K562 (cell line): Measurements from ENCODE around the gene CLC. TPM values are rescaled to one million over a fixed set of nuclear protein-coding genes. Genes with fewer than 3 reads are reported as not detected.

Experiments
- ATAC-seq: fragments of 200-7000 bp; cut with Tn5 transposase; 3 replicates; pipeline ENCODE4 v1.9.1; 2020; ENCODE audit warnings: moderate library complexity
- BruUV-seq: library from RNA; stranded (reverse); fragments of 400-500 nt; replicated peaks from 2 replicates; lab custom pipeline; 2021; lab: Mats Ljungman, UMichigan
- CTCF ChIA-PET: fragments of 300-600 bp; formaldehyde crosslinking; extraction: SDS; loops from one replicate; lab custom pipeline; 2021; ENCODE audit warnings: low intra/inter-chr PET ratio; lab: Yijun Ruan, JAX
- POLR2A ChIA-PET: fragments of 300-600, 350-650 bp; sonication (Branson Sonifier 250); formaldehyde crosslinking; extraction: SDS; loops from one replicate; lab custom pipeline; 2021; ENCODE audit warnings: antibody characterized with exemption, inconsistent platforms; lab: Yijun Ruan, JAX
- DNase-seq, 4 experiments: peaks; one replicate each; pipeline versions ENCODE4 v3.0.0 to v3.0.0-alpha.2; 2011 to 2018; ENCODE audit warnings: low spot score in 3 of 4, mixed read lengths in 3 of 4; ENCODE audit errors: extremely low read depth in 1 of 4
- FAIRE-seq: peaks from 2 replicates; lab custom pipeline; 2011; peaks lifted over from hg19 to GRCh38; lab: Jason Lieb, UNC
- H2AFZ ChIP-seq: 2 replicates; pipeline ENCODE4 v1.6.0; 2011; ENCODE audit warnings: low read depth, low read length, control low read depth, inconsistent platforms
- H3K27ac ChIP-seq: fragments of 200-600 bp; 3 replicates; pipeline ENCODE4 v1.8.0; 2011; ENCODE audit warnings: low read depth, mild to moderate bottlenecking, control low read depth, inconsistent platforms, low read length, moderate library complexity, mixed read lengths; ENCODE audit errors: extremely low read depth
- H3K27me3 ChIP-seq, 2 experiments: fragments of 300-600 bp in 1 of 2; 2 replicates in 1 of 2; 3 replicates in 1 of 2; pipeline versions ENCODE4 v1.6.0 to v1.8.0; 2011; ENCODE audit warnings: inconsistent platforms in 2 of 2, low read length in 2 of 2, mild to moderate bottlenecking in 1 of 2, mixed read lengths in 1 of 2, moderate library complexity in 1 of 2; ENCODE audit not compliant: control insufficient read depth in 2 of 2, insufficient read depth in 2 of 2
- H3K36me3 ChIP-seq: fragments of 300-600 bp; 3 replicates; pipeline ENCODE4 v1.8.0; 2011; ENCODE audit warnings: mild to moderate bottlenecking, low read length, inconsistent platforms; ENCODE audit not compliant: control insufficient read depth, insufficient read depth
- H3K4me1 ChIP-seq, 2 experiments: fragments of 200-600 bp in 1 of 2; replicated peaks in 1 of 2; 2 replicates in 1 of 2; 3 replicates in 1 of 2; pipeline versions ENCODE4 v1.5.1 to v1.8.0; 2011; ENCODE audit warnings: inconsistent platforms in 2 of 2, low read length in 2 of 2, mild to moderate bottlenecking in 1 of 2, mixed read lengths in 1 of 2, moderate library complexity in 1 of 2; ENCODE audit not compliant: control insufficient read depth in 2 of 2, insufficient read depth in 2 of 2
- H3K4me2 ChIP-seq: 2 replicates; pipeline ENCODE4 v1.6.1; 2011; ENCODE audit warnings: low read length, control low read depth, inconsistent platforms, mixed read lengths; ENCODE audit not compliant: insufficient read depth
- H3K4me3 ChIP-seq: fragments of 200-600 bp; sonication (generic), shearing (Covaris generic); 2 replicates; pipeline ENCODE4 v1.5.1; 2016; ENCODE audit warnings: control low read depth, inconsistent platforms
- H3K79me2 ChIP-seq: fragments of 200-600 bp; 3 replicates; pipeline ENCODE4 v1.8.0; 2011; ENCODE audit warnings: low read length, inconsistent platforms; ENCODE audit not compliant: control insufficient read depth, insufficient read depth
- H3K9ac ChIP-seq, 2 experiments: 2 replicates each; pipeline versions ENCODE4 v1.6.0 to v1.6.1; 2011; ENCODE audit warnings: low read depth in 2 of 2, low read length in 2 of 2, control low read depth in 1 of 2, inconsistent platforms in 1 of 2, mild to moderate bottlenecking in 1 of 2, mixed read lengths in 1 of 2; ENCODE audit not compliant: insufficient read depth in 1 of 2
- H3K9me1 ChIP-seq: one replicate; pipeline ENCODE4 v1.6.0; 2011; ENCODE audit warnings: inconsistent platforms, mild to moderate bottlenecking, low read length, moderate library complexity; ENCODE audit not compliant: control insufficient read depth, insufficient read depth
- H3K9me3 ChIP-seq: replicated peaks from 2 replicates; pipeline ENCODE4 v1.5.1; 2011; ENCODE audit warnings: low read depth, low read length, inconsistent platforms; ENCODE audit not compliant: control insufficient read depth, insufficient read depth
- H4K20me1 ChIP-seq: replicated peaks from 2 replicates; pipeline ENCODE4 v1.6.1; 2011; ENCODE audit warnings: low read length, inconsistent platforms, mixed read lengths; ENCODE audit not compliant: control insufficient read depth, insufficient read depth
- ATF2 ChIP-seq: sonication (generic); formaldehyde crosslinking; IDR thresholded peaks from 2 replicates; pipeline ENCODE4 v1.8.1; 2022; ENCODE audit warnings: missing genetic modification reagents
- KAT8 ChIP-seq: fragments of 450-650 bp; IDR thresholded peaks from 2 replicates; pipeline ENCODE4 v1.6.1; 2016; ENCODE audit warnings: low read depth, mild to moderate bottlenecking
- NELFE ChIP-seq: IDR thresholded peaks from 2 replicates; pipeline ENCODE4 v1.6.1; 2011; ENCODE audit warnings: mild to moderate bottlenecking; ENCODE audit not compliant: insufficient read depth, insufficient read length
- POLR2A ChIP-seq: fragments of 450-650 bp; conservative IDR thresholded peaks from 2 replicates; pipeline ENCODE4 v1.6.1; 2016
- PRDM10 ChIP-seq: fragments of 450-650 bp; IDR thresholded peaks from 2 replicates; pipeline ENCODE4 v1.6.1; 2018; ENCODE audit not compliant: partially characterized antibody
- SREBF1 ChIP-seq: fragments of 150-350 bp; IDR thresholded peaks from 2 replicates; pipeline ENCODE4 v1.6.1; 2014; ENCODE audit warnings: antibody characterized with exemption, low read depth, low read length, borderline replicate concordance
- SUPT5H ChIP-seq: fragments of 450-650 bp; IDR thresholded peaks from 2 replicates; pipeline ENCODE4 v1.6.1; 2016
- TEAD4 ChIP-seq, 2 experiments: sonication (generic) in 1 of 2; formaldehyde crosslinking in 1 of 2; IDR thresholded peaks; 2 replicates each; pipeline versions ENCODE4 v1.6.1 to v1.8.0; 2012 to 2022; ENCODE audit warnings: borderline replicate concordance in 1 of 2, inconsistent platforms in 1 of 2, low read length in 1 of 2, mild to moderate bottlenecking in 1 of 2, missing genetic modification reagents in 1 of 2
- TRIM28 ChIP-seq: fragments of 450-650 bp; IDR thresholded peaks from 2 replicates; pipeline ENCODE4 v1.6.1; 2017
- ZBTB34 ChIP-seq: fragments of 250-450 bp; sonication (Bioruptor Pico); IDR thresholded peaks from 2 replicates; pipeline ENCODE4 v1.8.0; 2021; ENCODE audit warnings: mild to moderate bottlenecking, moderate library complexity
- ZFP1 ChIP-seq: fragments of 450-650 bp; formaldehyde crosslinking; IDR thresholded peaks from 2 replicates; pipeline ENCODE4 v1.4.0; 2020; ENCODE audit warnings: mild to moderate bottlenecking, mixed read lengths
- WGBS: fragments of 100-300 bp; shearing (Covaris generic); methylation state at CpG from one replicate; pipeline ENCODE4 v1.1.6; 2016; ENCODE audit warnings: low coverage, mixed read lengths; ENCODE audit not compliant: insufficient coverage; ENCODE audit errors: missing lambda C conversion rate; 5-methylcytosine and 5-hydroxymethylcytosine counted together
- in situ Hi-C: fragments of 300-500 bp; cut with MboI; formaldehyde crosslinking; loops from 4 replicates; pipeline ENCODE4 v1.15.0; 2018; ENCODE audit warnings: inconsistent platforms, mixed read lengths
- intact Hi-C: fragments of 100-400 bp; cut with micrococcal nuclease; formaldehyde crosslinking; loops from 2 replicates; pipeline ENCODE4 v1.14.2; 2022
- polyA plus RNA-seq, 8 experiments: library from polyadenylated mRNA; depleted of rRNA in 4 of 8; stranded (reverse) in 5 of 8; unstranded in 3 of 8; fragments of >200 nt; fragmentation: Nextera tagmentation in 2 of 8; fragmentation: Illumina TruSeq in 1 of 8; extraction: Ambion mirVana in 2 of 8; extraction: Trizol in 1 of 8; gene quantifications; 2 replicates each; pipeline versions ENCODE4 v1.2.1 to v1.2.3, GENCODE V29; 2011 to 2014; ENCODE audit warnings: inconsistent platforms in 1 of 8, missing spikeins in 1 of 8
- total RNA-seq, 7 experiments: library from RNA; depleted of rRNA in 6 of 7; stranded (reverse); fragments of >200 nt in 6 of 7; fragmentation: Illumina TruSeq in 2 of 7; extraction: Trizol in 2 of 7; gene quantifications; 2 replicates each; pipeline versions ENCODE4 v1.2.1 to v1.2.3, GENCODE V29; 2011 to 2021; ENCODE audit warnings: low replicate concordance in 1 of 7

The CLC gene
- total and polyA plus RNA-seq, 9 of the 15 experiments (the other 6 are each of a cell fraction or from before 2014, with no cell fraction given): 0.44 to 1.1 (median 0.67) TPM; not detected in 3

GRCh38 chr19:39696387-39696786, 41.4 kb downstream of the CLC start:
- H3K9me3 ChIP-seq: no peaks in the 10 kb centered on the region
- no peak overlapping the region for H3K4me2 ChIP-seq
- no peak for ATAC-seq
- in situ Hi-C loops: no loop called here
- no peak overlapping the region for H3K27ac ChIP-seq
- H2AFZ ChIP-seq: no peak overlapping the region
- no peak for FAIRE-seq
- no peaks in the 10 kb centered on the region for H3K79me2 ChIP-seq
- H3K27me3 ChIP-seq: no peaks in the 10 kb centered on the region; a peak in 2 of 5 replicates
- WGBS: 0% methylated on average over 2 of the region's 2 CpGs
- H3K4me1 ChIP-seq: no peaks in the 10 kb centered on the region
- H3K4me3 ChIP-seq: no peak overlapping the region
- DNase-seq: no peak
- ChIA-PET POLR2A (no interaction called here), CTCF (no interaction called here)
- H3K9me1 ChIP-seq: no peaks in the 10 kb centered on the region
- BruUV-seq: no TSS peak
- intact Hi-C loops: no loop called here
- H4K20me1 ChIP-seq: no peaks in the 10 kb centered on the region
- H3K36me3 ChIP-seq: no peaks in the 10 kb centered on the region
- no peak for TF ChIP-seq SUPT5H
- TF ChIP-seq SREBF1: no peak
- H3K9ac ChIP-seq: no peak overlapping the region

GRCh38 chr19:39695759-39696158, 42.1 kb downstream of the CLC start:
- Histone ChIP-seq H3K4me1 (no peaks in the 10 kb centered on the region), H3K4me3 (no peak overlapping the region), H3K9me1 (no peaks in the 10 kb centered on the region), H3K9ac (no peak overlapping the region), H2AFZ (no peak overlapping the region), H3K36me3 (no peaks in the 10 kb centered on the region), H3K79me2 (no peaks in the 10 kb centered on the region), H3K9me3 (no peaks in the 10 kb centered on the region), H3K27ac (no peak overlapping the region), H3K4me2 (no peak overlapping the region), H3K27me3 (no peaks in the 10 kb centered on the region; a peak in 2 of 5 replicates), H4K20me1 (no peaks in the 10 kb centered on the region)
- intact Hi-C loops: no loop called here
- ChIA-PET CTCF (no interaction called here), POLR2A (no interaction called here)
- BruUV-seq: no TSS peak
- no peak for DNase-seq
- no peak for FAIRE-seq
- 0% methylated on average over 2 of the region's 2 CpGs for WGBS
- ATAC-seq: no peak
- in situ Hi-C loops: no loop called here
- TF ChIP-seq ATF2 (CRISPR knock-in tag): no peak
- no peak for TF ChIP-seq PRDM10
- TF ChIP-seq KAT8: no peak
- no peak for TF ChIP-seq ZBTB34 (CRISPR knock-in tag)
- no peak for TF ChIP-seq TRIM28
- TF ChIP-seq NELFE: no peak
- no peak for TF ChIP-seq ZFP1 (CRISPR knock-in tag)
- TF ChIP-seq TEAD4 (IDR thresholded peaks at IDR 0.05; ENCODE audit: low read length): no peak
- no peak for TF ChIP-seq TEAD4 (CRISPR knock-in tag; IDR thresholded peaks at IDR 0.05; ENCODE audit: borderline replicate concordance)
- no peak for TF ChIP-seq POLR2A
